Measurements from ENCODE around the gene OR51E1. TPM values are rescaled to one million over a fixed set of nuclear protein-coding genes. Genes with fewer than 3 reads are reported as not detected.

The OR51E1 gene
- total and polyA plus RNA-seq, 9 of the 15 experiments (the other 6 are each of a cell fraction or from before 2014, with no cell fraction given): 0.03 to 0.04 TPM; not detected in 7

DNA sequence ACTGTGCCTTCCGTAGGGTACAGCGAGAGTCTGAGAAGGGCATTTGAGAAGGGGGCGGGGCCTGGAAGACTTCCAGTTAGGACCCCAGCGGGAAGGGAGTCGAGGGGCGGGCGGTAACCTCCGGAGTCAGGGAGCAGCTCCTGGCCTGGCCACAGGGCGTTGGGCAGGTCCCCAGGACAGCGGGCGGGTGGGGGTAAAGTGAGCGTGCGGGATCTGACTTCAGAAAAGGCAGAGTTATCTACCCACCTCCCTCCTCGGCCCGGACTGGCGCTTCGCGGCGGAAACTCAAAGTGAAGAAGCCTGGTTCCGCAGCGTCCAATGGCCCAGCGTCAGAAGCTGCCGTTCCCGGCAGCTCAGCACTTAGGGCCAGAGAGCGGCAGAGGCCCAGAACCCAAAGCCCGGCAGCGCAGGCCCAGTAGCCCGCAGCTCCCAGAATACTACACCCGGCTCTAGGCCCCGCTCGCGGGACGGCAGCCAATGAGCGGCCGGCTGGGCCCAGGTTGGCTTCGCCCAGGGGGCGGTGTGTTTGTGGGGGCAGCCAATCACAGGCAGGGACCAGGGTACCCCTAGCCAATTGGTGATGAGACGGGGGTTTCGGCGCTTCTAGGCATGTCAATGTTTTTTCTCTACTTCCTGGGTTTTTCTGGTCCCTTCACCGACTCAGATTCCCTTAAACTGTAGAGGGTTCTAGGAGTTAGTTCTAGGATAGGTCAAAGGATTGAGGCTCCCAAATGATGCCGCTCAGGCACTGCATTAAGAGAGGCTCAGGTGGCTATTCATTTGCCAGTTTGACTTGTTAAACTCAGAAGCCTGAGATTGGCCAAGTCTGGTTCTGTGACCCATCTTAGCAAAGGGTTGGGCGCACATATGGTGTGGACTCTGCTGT is 35.8 kb upstream of the OR51E1 start, which contains the start of gene TRIM68 (continued):
- TF ChIP-seq, protein P1, sequence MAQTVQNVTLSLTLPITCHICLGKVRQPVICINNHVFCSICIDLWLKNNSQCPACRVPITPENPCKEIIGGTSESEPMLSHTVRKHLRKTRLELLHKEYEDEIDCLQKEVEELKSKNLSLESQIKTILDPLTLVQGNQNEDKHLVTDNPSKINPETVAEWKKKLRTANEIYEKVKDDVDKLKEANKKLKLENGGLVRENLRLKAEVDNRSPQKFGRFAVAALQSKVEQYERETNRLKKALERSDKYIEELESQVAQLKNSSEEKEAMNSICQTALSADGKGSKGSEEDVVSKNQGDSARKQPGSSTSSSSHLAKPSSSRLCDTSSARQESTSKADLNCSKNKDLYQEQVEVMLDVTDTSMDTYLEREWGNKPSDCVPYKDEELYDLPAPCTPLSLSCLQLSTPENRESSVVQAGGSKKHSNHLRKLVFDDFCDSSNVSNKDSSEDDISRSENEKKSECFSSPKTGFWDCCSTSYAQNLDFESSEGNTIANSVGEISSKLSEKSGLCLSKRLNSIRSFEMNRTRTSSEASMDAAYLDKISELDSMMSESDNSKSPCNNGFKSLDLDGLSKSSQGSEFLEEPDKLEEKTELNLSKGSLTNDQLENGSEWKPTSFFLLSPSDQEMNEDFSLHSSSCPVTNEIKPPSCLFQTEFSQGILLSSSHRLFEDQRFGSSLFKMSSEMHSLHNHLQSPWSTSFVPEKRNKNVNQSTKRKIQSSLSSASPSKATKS (CRISPR knock-in tag; IDR thresholded peaks at IDR 0.05): no peak
- TF ChIP-seq BRF1 (IDR thresholded peaks at IDR 0.05; ENCODE audit: borderline replicate concordance, extremely low read depth, insufficient read length) (no peak), RFX7 (CRISPR knock-in tag; IDR thresholded peaks at IDR 0.05) (no peak), PHB2 (IDR thresholded peaks at IDR 0.05; ENCODE audit: low read depth) (no peak), SMAD1 (IDR thresholded peaks at IDR 0.05; ENCODE audit: low read depth, low read length, partially characterized antibody) (peak; percentile 35), YBX1 (IDR thresholded peaks at IDR 0.05) (no peak), BRF2 (IDR thresholded peaks at IDR 0.05; ENCODE audit: borderline replicate concordance, insufficient read depth, insufficient read length) (no peak), CHCHD3 (CRISPR knock-in tag; IDR thresholded peaks at IDR 0.05) (no peak), ZNF445 (CRISPR knock-in tag; IDR thresholded peaks at IDR 0.05; ENCODE audit: low read depth) (no peak), WHSC1 (IDR thresholded peaks at IDR 0.05; ENCODE audit: low read length) (no peak), ZSCAN29 (IDR thresholded peaks at IDR 0.05) (no peak), PYGO2 (tag; IDR thresholded peaks at IDR 0.05) (no peak), SREBF2 (CRISPR knock-in tag; IDR thresholded peaks at IDR 0.05) (no peak), CGGBP1 (CRISPR knock-in tag; IDR thresholded peaks at IDR 0.05) (no peak), EP300 (IDR thresholded peaks at IDR 0.05; ENCODE audit: low read length) (no peak), ZNF512 (tag; IDR thresholded peaks at IDR 0.05) (no peak), ZNF696 (CRISPR knock-in tag; conservative IDR thresholded peaks at IDR 0.05) (no peak), AFF4 (CRISPR knock-in tag; IDR thresholded peaks at IDR 0.05) (no peak), NFIC (IDR thresholded peaks at IDR 0.05) (peak; percentile 78), BCOR (IDR thresholded peaks at IDR 0.05) (no peak)

Measured in K562 (cell line).